HEK293 (cell line): ENCODE results near the gene IGF1R.
A peak's percentile ranks its signal among the peaks of the same experiment; 100 is the strongest.

Source experiments
- CTCF ChIA-PET: fragments of 350-600 bp; formaldehyde crosslinking; extraction: SDS; loops from one replicate; lab custom pipeline; 2021; ENCODE audit warnings: antibody characterized with exemption; lab: Yijun Ruan, JAX
- POLR2A ChIA-PET: fragments of 300-600 bp; formaldehyde crosslinking; extraction: SDS; loops from one replicate; lab custom pipeline; 2020; ENCODE audit warnings: antibody characterized with exemption, inconsistent platforms; lab: Yijun Ruan, JAX
- H3K27ac ChIP-seq: fragments of 200-500 bp; sonication (Bioruptor generic); 2 replicates; pipeline ENCODE4 v1.5.1; 2014; ENCODE audit warnings: low read depth, low read length, control low read depth, inconsistent platforms; ENCODE audit errors: extremely low read depth
- H3K36me3 ChIP-seq, 2 experiments: fragments of 200-500 bp in 1 of 2; sonication (Bioruptor generic) in 1 of 2; 1 replicate in 1 of 2; 2 replicates in 1 of 2; pipeline ENCODE4 v1.5.1; 2014 to 2017; ENCODE audit warnings: inconsistent platforms in 2 of 2, low read length in 2 of 2; ENCODE audit not compliant: control insufficient read depth in 2 of 2, insufficient read depth in 1 of 2
- H3K4me1 ChIP-seq: fragments of 200-500 bp; sonication (Bioruptor generic); 2 replicates; pipeline ENCODE4 v1.5.1; 2014; ENCODE audit warnings: mild to moderate bottlenecking, low read length, inconsistent platforms; ENCODE audit not compliant: control insufficient read depth, insufficient read depth
- H3K4me3 ChIP-seq: 2 replicates; pipeline ENCODE4 v1.5.1; 2011; ENCODE audit warnings: low read depth, mild to moderate bottlenecking, control low read depth, low read length, moderate library complexity
- H3K9me3 ChIP-seq: fragments of 200-500 bp; sonication (Bioruptor generic); 2 replicates; pipeline ENCODE4 v1.5.1; 2014; ENCODE audit warnings: low read depth, low read length, inconsistent platforms; ENCODE audit not compliant: control insufficient read depth, insufficient read depth
- MYNN ChIP-seq: fragments of 450-650 bp; formaldehyde crosslinking; IDR thresholded peaks from 2 replicates; pipeline ENCODE4 v1.5.1; 2016; ENCODE audit warnings: missing biosample characterization, missing genetic modification characterization, borderline replicate concordance
- PRDM1 ChIP-seq: fragments of 450-650 bp; formaldehyde crosslinking; IDR thresholded peaks from 2 replicates; pipeline ENCODE4; 2016; ENCODE audit warnings: missing biosample characterization, missing genetic modification characterization
- ZBTB11 ChIP-seq: fragments of 450-650 bp; formaldehyde crosslinking; conservative IDR thresholded peaks from 2 replicates; pipeline ENCODE4 v1.5.1; 2016; ENCODE audit warnings: low read depth, missing biosample characterization, missing genetic modification characterization
- ZEB2 ChIP-seq: fragments of 450-650 bp; formaldehyde crosslinking; IDR thresholded peaks from 2 replicates; pipeline ENCODE4 v1.5.1; 2016; ENCODE audit warnings: missing biosample characterization, missing genetic modification characterization
- ZFHX2 ChIP-seq: fragments of 450-650 bp; formaldehyde crosslinking; conservative IDR thresholded peaks from 2 replicates; pipeline ENCODE4 v1.5.1; 2016; ENCODE audit warnings: missing biosample characterization, missing genetic modification characterization
- ZFP3 ChIP-seq: fragments of 450-650 bp; formaldehyde crosslinking; IDR thresholded peaks from 2 replicates; pipeline ENCODE4 v1.5.1; 2016; ENCODE audit warnings: low read depth, missing biosample characterization, missing genetic modification characterization
- ZFP41 ChIP-seq: fragments of 450-650 bp; formaldehyde crosslinking; IDR thresholded peaks from 2 replicates; pipeline ENCODE4 v1.5.1; 2016; ENCODE audit warnings: missing biosample characterization, missing genetic modification characterization, borderline replicate concordance
- ZNF280D ChIP-seq: fragments of 450-650 bp; formaldehyde crosslinking; IDR thresholded peaks from 2 replicates; pipeline ENCODE4 v1.5.1; 2016; ENCODE audit warnings: missing biosample characterization, missing genetic modification characterization
- ZNF292 ChIP-seq: fragments of 450-650 bp; formaldehyde crosslinking; IDR thresholded peaks from 2 replicates; pipeline ENCODE4 v1.5.1; 2016; ENCODE audit warnings: low read depth, missing biosample characterization, missing genetic modification characterization, borderline replicate concordance
- ZNF362 ChIP-seq: fragments of 450-650 bp; formaldehyde crosslinking; IDR thresholded peaks from 2 replicates; pipeline ENCODE4 v1.5.1; 2016; ENCODE audit warnings: missing biosample characterization, missing genetic modification characterization
- ZNF394 ChIP-seq: fragments of 450-650 bp; formaldehyde crosslinking; IDR thresholded peaks from 2 replicates; pipeline ENCODE4 v1.5.1; 2016; ENCODE audit warnings: missing biosample characterization, missing genetic modification characterization, mild to moderate bottlenecking, moderate library complexity, borderline replicate concordance
- ZNF433 ChIP-seq: fragments of 450-650 bp; formaldehyde crosslinking; IDR thresholded peaks from 2 replicates; pipeline ENCODE4 v1.5.1; 2016; ENCODE audit warnings: missing biosample characterization, missing genetic modification characterization, low read depth
- ZNF521 ChIP-seq: fragments of 450-650 bp; formaldehyde crosslinking; IDR thresholded peaks from 2 replicates; pipeline ENCODE4 v1.5.1; 2017; ENCODE audit warnings: missing biosample characterization, mild to moderate bottlenecking, missing genetic modification characterization
- ZNF530 ChIP-seq: fragments of 450-650 bp; formaldehyde crosslinking; IDR thresholded peaks from 2 replicates; pipeline ENCODE4 v1.5.1; 2016; ENCODE audit warnings: low read depth, missing biosample characterization, missing genetic modification characterization
- ZNF560 ChIP-seq: fragments of 450-650 bp; formaldehyde crosslinking; IDR thresholded peaks from 2 replicates; pipeline ENCODE4 v1.5.1; 2017; ENCODE audit warnings: missing biosample characterization, missing genetic modification characterization, borderline replicate concordance
- ZNF623 ChIP-seq: fragments of 450-650 bp; formaldehyde crosslinking; IDR thresholded peaks from 2 replicates; pipeline ENCODE4 v1.5.1; 2016; ENCODE audit warnings: missing biosample characterization, missing genetic modification characterization
- ZNF660 ChIP-seq: fragments of 450-650 bp; IDR thresholded peaks from 2 replicates; pipeline ENCODE4 v1.5.1; 2018; ENCODE audit warnings: missing biosample characterization, mild to moderate bottlenecking, missing genetic modification characterization
- ZNF704 ChIP-seq: fragments of 450-650 bp; formaldehyde crosslinking; IDR thresholded peaks from 2 replicates; pipeline ENCODE4 v1.5.1; 2016; ENCODE audit warnings: missing biosample characterization, missing genetic modification characterization

IGF1R gene

GRCh38 chr15:98865397-98866339 is 217.3 kb downstream of the IGF1R start (continued):
- TF ChIP-seq ZNF362 (tag by site-specific recombination) (no peak), ZNF433 (tag by site-specific recombination) (no peak)
- TF ChIP-seq, all 188 proteins: peak for 17

- peak overlapping the region; percentile 27; the same call in 1 of the 2 replicates for H3K27ac ChIP-seq
- POLR2A ChIA-PET: interaction anchor here (0.9 to 1.0 kb wide), 2 partner anchors 22 to 23 kb away, joined by 3 read pairs; no protein-coding TSS in a partner anchor
- TF ChIP-seq ZFP41 (tag by site-specific recombination) (no peak), ZNF394 (tag by site-specific recombination) (no peak), ZNF660 (tag by site-specific recombination) (peak; percentile 87; the same call in 1 of the 2 replicates), ZNF530 (no peak), MYNN (tag by site-specific recombination) (no peak), ZBTB11 (tag by site-specific recombination) (no peak), PRDM1 (peak; percentile 69), ZFHX2 (no peak), ZNF280D (tag by site-specific recombination) (no peak), ZFP3 (tag by site-specific recombination) (no peak), ZNF292 (tag by site-specific recombination) (no peak), ZNF521 (no peak), ZEB2 (tag by site-specific recombination) (no peak), ZNF704 (tag by site-specific recombination) (no peak), ZNF623 (no peak), ZNF560 (no peak)
These were observed 218.2 kb downstream of the IGF1R start for GRCh38 chr15:98866511-98866910.

More at GRCh38 chr15:98866511-98866910, 218.2 kb downstream of the IGF1R start:
- H3K36me3 ChIP-seq: no peaks in the 10 kb centered on the region
- H3K4me1 ChIP-seq: peaks cover 12% of the 10 kb centered on the region
- CTCF ChIA-PET: interaction anchor here (0.6 to 1.6 kb wide), 3 partner anchors 15 to 38 kb away, joined by 3 to 15 read pairs (median 5); no protein-coding TSS in a partner anchor
- H3K4me3 ChIP-seq: no peak overlapping the region
- H3K9me3 ChIP-seq: no peaks in the 10 kb centered on the region
